Body of pancreas (tissue), 4 donors: ENCODE measurements around the gene ZNF668. TPM values are rescaled to one million over a fixed set of nuclear protein-coding genes. Genes with fewer than 3 reads are reported as not detected.

ENCODE experiments used
- ATAC-seq: fragments of 150-250 bp; one replicate; pipeline ENCODE4 v1.9.1; 2016
- DNase-seq, 4 donors: peaks; one replicate each; pipeline ENCODE4 v3.0.0-alpha.2; 2019
- H3K27ac ChIP-seq, 4 donors: fragments of 200-600 bp; sonication (generic); 1 replicate in 3 of 4; 2 replicates in 1 of 4; pipeline versions ENCODE4 v1.5.1 to v1.6.1; 2016 to 2019; ENCODE audit warnings: mild to moderate bottlenecking in 1 of 4, mixed read lengths in 1 of 4, moderate library complexity in 1 of 4
- H3K27me3 ChIP-seq, 2 donors: fragments of 200-600 bp; sonication (generic); one replicate each; pipeline ENCODE4 v1.6.0; 2016; ENCODE audit warnings: mild to moderate bottlenecking in 1 of 2
- H3K36me3 ChIP-seq, 2 donors: fragments of 200-600 bp; sonication (generic); replicated peaks in 1 of 2; 2 replicates each; pipeline ENCODE4 v1.5.1; 2016; ENCODE audit warnings: low read depth in 2 of 2; ENCODE audit not compliant: insufficient read depth in 1 of 2
- H3K4me1 ChIP-seq: fragments of 200-600 bp; sonication (generic); one replicate; pipeline ENCODE4 v1.6.0; 2016
- H3K4me3 ChIP-seq, 2 donors: fragments of 200-600 bp; sonication (generic); 1 replicate in 1 of 2; 2 replicates in 1 of 2; pipeline ENCODE4 v1.5.1; 2016 to 2019
- H3K9me3 ChIP-seq, 3 donors: fragments of 200-600 bp; sonication (generic); 1 replicate in 2 of 3; 2 replicates in 1 of 3; pipeline ENCODE4 v1.5.1; 2016
- CTCF ChIP-seq, 7 experiments: fragments of 450-650 bp in 4 of 7; fragments of 200-600 bp in 3 of 7; sonication (generic) in 3 of 7; IDR thresholded peaks; one replicate each; pipeline ENCODE4 v1.5.1; 2016 to 2019; ENCODE audit warnings: antibody characterized with exemption in 7 of 7
- POLR2A ChIP-seq, 3 donors: fragments of 450-650 bp; IDR thresholded peaks; one replicate each; pipeline ENCODE4 v1.6.1; 2016; ENCODE audit warnings: antibody characterized with exemption in 3 of 3, mild to moderate bottlenecking in 2 of 3
- WGBS, 2 donors: methylation state at CpG; one replicate each; pipeline ENCODE4 v1.1.5; 2017; 5-methylcytosine and 5-hydroxymethylcytosine counted together
- intact Hi-C: fragments of 100-400 bp; cut with DNase I; formaldehyde crosslinking; loops from one replicate; pipeline ENCODE4 v1.15.1; 2023
- total RNA-seq, 2 donors: library from RNA; depleted of rRNA; stranded (reverse); fragments of >200 nt; gene quantifications; one replicate each; pipeline ENCODE4 v1.1.0, GENCODE V29; 2016

Gene ZNF668
- total RNA-seq, 2 donors from 2014 or later, result 2.9 to 15.2 TPM

GRCh38 chr16:31031276-31031675 lies 42.8 kb downstream of the ZNF668 start:
- peaks cover 0 to 2% of the 10 kb centered on the region in 2 donors for H3K36me3 ChIP-seq
- no peak for DNase-seq
- WGBS, 2 donors, result 84 to 91% methylated on average over 4 of the region's 4 CpGs
- no peak for TF ChIP-seq POLR2A (IDR thresholded peaks at IDR 0.05)
- H3K4me1 ChIP-seq, result peaks cover 15% of the 10 kb centered on the region
- H3K4me3 ChIP-seq, result no peak overlapping the region
- intact Hi-C loops, result no loop called here
- H3K27me3 ChIP-seq, result no peaks in the 10 kb centered on the region
- no peaks in the 10 kb centered on the region for H3K9me3 ChIP-seq
- no peak for ATAC-seq
- H3K27ac ChIP-seq, result no peak overlapping the region

- DNase-seq (no peak), ATAC-seq (no peak)
- Histone ChIP-seq H3K9me3 (no peaks in the 10 kb centered on the region), H3K4me1 (peaks cover 8% of the 10 kb centered on the region), H3K4me3 (no peak overlapping the region), H3K27me3 (no peaks in the 10 kb centered on the region), H3K27ac (no peak overlapping the region), H3K36me3 (no peaks in the 10 kb centered on the region)
- intact Hi-C loops, result no loop called here
- TF ChIP-seq POLR2A (IDR thresholded peaks at IDR 0.05) (no peak), CTCF (IDR thresholded peaks at IDR 0.05) (no peak)
- WGBS, 2 donors, result 73 to 81% methylated on average over 5 of the region's 5 CpGs
Observed at GRCh38 chr16:31029272-31029671, 44.8 kb downstream of the ZNF668 start.

GRCh38 chr16:31025339-31025738 lies 48.7 kb downstream of the ZNF668 start:
- no peak overlapping the region for H3K4me3 ChIP-seq
- no peaks in the 10 kb centered on the region for H3K9me3 ChIP-seq
- H3K4me1 ChIP-seq, result peaks cover 5% of the 10 kb centered on the region
- intact Hi-C loops, result no loop called here
- DNase-seq (no peak), ATAC-seq (no peak)
- TF ChIP-seq CTCF (IDR thresholded peaks at IDR 0.05), result no peak
- no peak overlapping the region for H3K27ac ChIP-seq
- 80 to 86% methylated on average over 5 of the region's 5 CpGs for WGBS, 2 donors
- H3K27me3 ChIP-seq, result no peaks in the 10 kb centered on the region
- no peaks in the 10 kb centered on the region for H3K36me3 ChIP-seq

- no peak for TF ChIP-seq CTCF (IDR thresholded peaks at IDR 0.05)
- no peak for TF ChIP-seq POLR2A (IDR thresholded peaks at IDR 0.05)
- no peaks in the 10 kb centered on the region for H3K9me3 ChIP-seq
- intact Hi-C loops, result no loop called here
- DNase-seq, result no peak
- no peak overlapping the region for H3K4me3 ChIP-seq
- no peak for ATAC-seq
- H3K36me3 ChIP-seq, result no peaks in the 10 kb centered on the region
- no peaks in the 10 kb centered on the region for H3K27me3 ChIP-seq
- WGBS, 2 donors, result 57 to 65% methylated on average over 6 of the region's 6 CpGs
- no peak overlapping the region for H3K27ac ChIP-seq
- H3K4me1 ChIP-seq, result peaks cover 5% of the 10 kb centered on the region
Observed at GRCh38 chr16:31023627-31024226, 50.3 kb downstream of the ZNF668 start.

- Histone ChIP-seq H3K4me1 (peaks cover 5% of the 10 kb centered on the region), H3K27ac (no peak overlapping the region), H3K4me3 (no peak overlapping the region), H3K27me3 (no peaks in the 10 kb centered on the region), H3K9me3 (no peaks in the 10 kb centered on the region), H3K36me3 (no peaks in the 10 kb centered on the region)
- ATAC-seq (no peak), DNase-seq (no peak)
- no peak for TF ChIP-seq POLR2A (IDR thresholded peaks at IDR 0.05)
- no peak for TF ChIP-seq CTCF (IDR thresholded peaks at IDR 0.05)
- 82 to 85% methylated on average over 4 of the region's 4 CpGs for WGBS, 2 donors
- intact Hi-C loops, result no loop called here
Observed at GRCh38 chr16:31023252-31023602, 50.8 kb downstream of the ZNF668 start.
